Fibroblast of skin of right quadriceps (primary cell): ENCODE measurements around the gene H6PD.

Source experiments
- DNase-seq: peaks from one replicate; pipeline ENCODE4 v3.0.0-alpha.2; 2013

Gene H6PD

GRCh38 chr1:9280015-9280860, 45.7 kb downstream of the H6PD start:
- peak; percentile 96 for DNase-seq

DNA sequence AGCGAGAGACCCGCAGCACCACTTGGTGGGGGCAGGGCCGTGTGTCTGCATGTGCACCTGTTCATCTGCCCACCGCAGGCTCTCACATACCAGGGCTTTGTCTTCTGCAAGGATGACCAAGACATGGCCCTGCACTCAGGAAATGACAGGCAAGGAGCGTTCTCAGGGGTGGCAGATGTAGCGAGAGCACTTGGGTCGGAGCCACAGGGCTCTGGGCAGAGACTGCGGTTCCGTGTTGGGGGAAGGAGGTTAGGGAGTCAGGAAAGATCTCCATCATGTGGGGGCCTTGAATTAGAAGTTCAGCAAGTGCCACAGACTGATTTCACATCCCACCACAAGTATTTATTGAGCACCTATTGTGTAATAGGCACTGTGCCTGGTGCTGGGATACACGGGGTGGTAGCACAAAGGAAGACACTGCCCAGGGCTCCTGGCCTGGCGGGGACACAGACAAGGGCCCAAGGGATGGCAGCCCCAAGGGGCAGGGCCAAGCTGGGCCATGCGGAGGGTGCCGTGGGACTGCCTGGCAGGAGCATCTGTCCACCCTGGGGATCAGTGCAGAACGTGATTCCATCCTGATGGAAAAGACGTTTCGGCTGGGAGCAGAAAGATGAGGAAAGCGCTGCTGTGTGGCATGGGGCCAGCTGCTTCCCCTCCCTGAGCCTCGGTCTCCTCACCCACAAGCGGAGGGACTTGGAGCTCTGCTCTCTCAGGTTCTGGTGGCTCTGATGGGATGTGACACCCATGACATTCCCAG, 46.7 kb downstream of the H6PD start:
- peak; percentile 58 for DNase-seq

- peak; percentile 45 for DNase-seq
Observed at GRCh38 chr1:9281908-9282695, 47.5 kb downstream of the H6PD start.

- DNase-seq = no peak
Observed at GRCh38 chr1:9282696-9282955, 48.1 kb downstream of the H6PD start.

GRCh38 chr1:9284061-9284460, 49.5 kb downstream of the H6PD start:
- DNase-seq = no peak

- no peak for DNase-seq
Observed at GRCh38 chr1:9286556-9286955, 52.0 kb downstream of the H6PD start.

DNA sequence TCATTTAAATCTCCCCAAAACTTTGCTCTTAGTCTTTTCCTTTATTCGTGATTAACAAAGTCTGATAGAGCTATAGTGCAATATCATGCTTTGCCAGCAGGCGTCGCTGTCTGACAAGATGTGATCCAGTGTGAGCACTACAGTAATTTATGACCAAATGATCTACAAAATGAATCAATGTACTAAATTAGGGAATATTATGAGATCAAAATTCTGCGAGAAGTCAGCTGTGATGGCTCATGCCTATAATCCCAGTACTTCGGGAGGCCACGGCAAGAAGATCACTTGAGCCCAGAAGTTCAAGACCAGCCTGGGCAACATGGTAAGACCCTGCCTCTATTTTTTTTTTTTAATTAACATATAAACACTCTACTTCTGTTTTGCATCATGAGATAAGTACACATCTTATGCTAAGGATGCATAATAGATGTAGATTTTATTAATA, 54.5 kb downstream of the H6PD start:
- DNase-seq = peak; percentile 75

DNA sequence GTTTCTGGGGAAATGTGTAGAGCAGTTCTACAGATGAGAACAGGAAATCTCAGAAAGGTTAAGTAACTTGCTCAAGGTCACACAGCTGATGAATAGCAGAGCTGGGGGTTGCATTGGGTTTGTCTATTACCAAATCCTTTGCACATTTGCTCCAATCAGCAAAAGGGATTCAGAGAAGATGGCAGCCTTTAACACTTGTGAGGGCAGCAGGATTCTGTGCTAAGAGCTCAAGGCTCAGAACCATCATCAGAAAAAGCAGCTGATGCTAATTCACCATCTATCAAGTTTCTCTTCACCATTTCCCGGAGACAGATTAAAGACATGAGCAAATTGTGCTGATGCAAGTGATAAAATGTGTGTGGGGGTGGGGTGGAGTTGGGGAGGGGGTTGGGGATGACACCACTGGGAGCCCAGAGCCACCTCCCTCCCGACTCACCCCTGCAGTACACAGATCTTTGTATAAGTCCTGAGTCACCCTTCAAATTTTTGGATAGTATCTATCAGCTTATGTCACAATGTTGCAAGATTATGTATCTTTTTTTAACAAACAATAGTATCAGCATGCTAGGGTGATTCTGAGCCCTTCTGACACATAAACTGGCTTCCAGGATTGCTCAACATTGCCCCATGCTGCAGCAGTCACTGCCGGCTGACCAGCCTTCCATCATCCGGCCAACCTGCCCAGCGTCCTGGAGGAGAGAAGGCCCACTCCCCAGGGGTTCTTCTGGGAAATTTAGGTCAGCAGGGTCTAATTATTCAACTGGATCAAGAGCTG, 55.3 kb downstream of the H6PD start:
- DNase-seq = peak; percentile 93

DNA sequence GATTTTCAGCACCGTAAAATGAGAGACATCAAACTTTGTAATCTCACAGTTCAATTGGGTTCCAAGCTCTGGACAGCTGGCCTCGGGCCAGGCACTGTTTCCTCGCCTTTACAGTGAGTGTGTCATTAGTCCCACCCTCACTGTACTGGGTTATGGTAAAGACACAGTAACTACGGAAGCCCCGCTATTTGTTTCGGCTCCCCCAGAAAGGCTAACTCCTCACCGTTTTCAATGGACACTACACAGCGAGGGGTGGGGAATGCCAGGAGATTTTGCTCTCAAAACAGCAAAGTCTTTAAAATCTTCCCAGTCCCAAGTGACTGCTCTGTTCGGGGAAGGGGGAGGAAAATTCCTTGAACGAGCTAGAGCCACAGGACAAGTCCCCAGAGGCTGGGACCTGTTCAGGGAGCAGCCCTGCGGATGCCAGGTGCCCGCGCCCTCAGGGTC, 57.4 kb downstream of the H6PD start:
- peak; percentile 76 for DNase-seq

DNA sequence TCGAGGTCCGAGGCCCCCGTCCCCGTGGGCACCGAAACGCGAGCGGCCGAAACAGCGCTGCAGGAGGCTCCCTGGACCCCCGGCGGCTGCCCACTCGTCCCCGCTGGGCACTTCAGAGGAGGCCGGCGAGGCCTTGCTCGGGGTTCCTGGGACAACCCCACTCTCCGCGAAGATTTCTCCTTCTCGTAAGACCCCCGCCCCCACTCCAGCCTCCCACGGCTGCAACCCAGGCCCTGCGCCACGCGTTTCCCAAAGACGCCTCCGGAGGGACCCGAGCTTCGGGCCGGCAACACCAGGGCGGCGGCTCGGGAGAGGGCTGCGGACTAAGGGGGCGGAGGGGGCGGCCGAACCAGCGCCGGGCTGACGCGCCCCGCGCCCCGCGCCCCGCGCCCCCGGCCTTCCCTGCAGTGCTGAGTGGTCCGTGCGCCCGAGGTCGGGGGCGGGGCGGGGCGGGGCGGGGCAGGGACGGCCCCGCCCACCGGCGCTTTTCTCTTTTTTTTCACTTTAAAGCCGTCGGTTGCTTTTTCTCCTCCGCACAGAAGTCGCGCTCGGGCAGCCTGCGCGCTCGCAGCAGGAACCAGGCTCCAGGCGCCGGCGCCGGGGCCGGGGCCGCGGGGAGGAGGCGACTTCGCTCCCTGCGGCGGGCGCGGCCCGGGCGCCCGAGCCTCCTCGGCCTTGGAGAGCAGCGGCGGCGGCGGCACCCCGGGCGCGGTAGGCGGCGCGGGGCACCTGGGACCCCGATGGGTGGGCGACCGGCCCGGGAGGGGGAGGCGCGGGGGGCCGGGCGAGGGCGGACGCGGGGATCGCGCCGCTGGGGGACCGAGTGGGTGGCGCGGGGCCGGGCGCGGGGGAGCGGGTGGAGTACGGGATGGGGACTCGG, 58.0 kb downstream of the H6PD start, which contains the start of gene SPSB1:
Gene SPSB1, plus strand, starts transcription at position 534 of the 880 bp plus-strand sequence. CDS start 62,998 bp downstream, outside the sequence.
- DNase-seq = peak; percentile 87

DNA sequence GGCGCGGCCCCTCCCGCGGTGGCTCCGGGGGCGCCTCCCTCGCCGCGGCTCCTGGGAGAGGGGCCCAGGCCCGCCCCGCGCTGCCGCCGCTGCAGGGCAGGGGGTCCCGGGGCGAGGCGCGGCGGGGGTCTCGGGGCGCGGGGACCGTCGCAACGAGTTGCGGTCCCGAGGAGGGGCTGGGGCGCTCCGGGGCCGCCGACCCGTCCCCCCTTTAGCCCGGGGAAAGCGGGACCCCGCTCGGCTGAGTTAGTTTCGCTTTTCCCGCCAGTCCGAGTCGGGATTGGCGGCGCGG, 58.6 kb downstream of the H6PD start:
- DNase-seq = no peak

DNA sequence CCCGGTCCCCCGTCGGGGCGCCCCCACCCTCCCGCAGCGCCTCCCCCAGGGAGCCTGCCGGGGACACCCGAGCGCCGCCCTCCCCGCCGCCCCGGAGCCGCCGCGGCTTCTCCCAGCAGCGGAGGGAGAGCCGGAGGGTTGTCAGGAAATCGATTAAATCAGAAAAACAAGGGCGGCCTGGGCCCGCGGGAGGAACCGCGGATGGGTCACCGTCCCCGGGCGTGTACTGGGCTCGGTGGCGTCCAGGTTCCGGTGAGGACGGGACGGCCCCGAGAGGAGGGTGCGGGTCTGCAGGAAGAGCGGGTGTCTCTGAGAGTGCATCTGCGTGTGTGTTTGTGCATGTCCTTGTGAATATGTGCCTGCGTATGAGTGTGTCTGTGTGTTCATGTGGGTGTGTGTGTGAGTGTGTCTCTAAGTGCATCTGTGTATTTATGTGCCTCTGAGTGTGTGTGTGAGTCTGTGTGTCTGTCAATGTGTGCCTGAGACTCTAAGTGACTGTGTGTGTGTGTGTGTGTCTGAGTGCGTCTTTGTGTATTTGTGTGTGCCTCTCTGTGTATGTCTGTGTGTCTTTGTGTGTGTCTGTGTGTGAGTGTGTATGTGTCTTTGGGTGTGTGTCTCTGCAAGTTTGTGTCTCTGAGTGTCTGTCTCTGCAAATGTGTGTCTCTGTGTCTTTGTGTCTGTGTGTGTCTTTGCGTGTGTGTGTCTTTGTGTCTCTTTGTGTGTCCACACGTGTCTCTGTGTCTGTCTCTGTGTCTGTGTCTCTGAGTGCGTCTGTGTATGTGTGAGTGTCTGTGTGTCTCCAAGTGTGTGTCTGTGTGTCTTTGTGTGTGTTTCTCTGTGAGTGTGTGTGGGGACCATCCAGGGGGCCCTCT, 59.2 kb downstream of the H6PD start:
- DNase-seq = no peak

- DNase-seq = peak; percentile 88
Observed at GRCh38 chr1:9294405-9294773, 59.8 kb downstream of the H6PD start.

DNA sequence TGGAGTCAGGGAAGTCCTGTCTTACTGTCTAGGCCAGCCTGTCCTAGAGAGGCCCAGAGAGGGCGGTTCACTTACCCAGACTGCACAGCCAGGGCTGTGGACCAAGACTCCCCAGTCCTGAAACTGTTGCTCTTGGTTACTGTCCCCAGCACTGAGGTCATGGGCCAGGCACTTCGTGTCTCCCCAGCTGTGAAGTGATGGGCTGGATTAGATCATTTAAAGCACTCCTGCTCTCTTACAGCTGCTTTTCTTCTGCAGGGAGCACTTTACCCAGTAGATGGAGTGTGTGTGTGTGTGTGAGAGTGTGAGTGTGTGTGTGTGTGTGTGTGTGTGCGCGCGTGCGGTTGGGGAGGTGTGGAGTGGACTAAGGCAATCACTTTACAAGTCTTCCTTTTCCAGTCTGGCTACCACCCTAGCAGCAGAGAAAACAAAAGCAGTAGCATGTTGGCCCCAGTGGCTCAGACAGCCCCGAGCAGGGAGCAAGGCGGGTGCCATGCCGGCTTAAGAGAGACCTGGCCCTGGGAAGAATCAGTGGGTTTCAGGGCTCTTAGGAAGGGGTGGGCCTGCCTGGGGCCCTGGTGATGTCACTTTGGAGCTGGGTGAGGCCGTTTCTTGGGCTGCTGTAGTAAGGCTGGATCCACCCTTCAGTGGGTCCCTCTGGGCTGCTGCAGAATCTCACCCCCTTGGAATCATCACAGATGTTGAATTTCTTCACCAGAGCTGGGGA, 60.5 kb downstream of the H6PD start:
- peak; percentile 65 for DNase-seq

DNA sequence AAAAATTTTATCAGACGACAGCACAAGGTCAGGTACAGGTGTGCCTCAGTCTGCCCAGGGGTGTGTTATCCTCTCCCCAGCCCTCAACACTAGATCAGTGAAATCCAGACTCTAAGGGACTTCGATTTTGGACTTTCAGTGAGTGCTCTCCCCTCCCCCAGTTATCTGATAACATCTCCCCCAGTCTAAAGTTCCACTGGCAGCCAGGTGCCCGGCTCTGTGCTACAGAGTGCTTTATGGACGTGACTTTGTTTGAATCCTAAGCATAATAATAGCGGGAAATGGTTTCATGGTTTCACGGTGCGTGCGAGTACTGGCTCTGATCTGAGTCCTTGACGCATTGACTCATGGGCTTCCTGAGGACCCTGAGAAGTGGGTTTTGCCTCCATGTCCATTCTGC, 61.3 kb downstream of the H6PD start:
- DNase-seq = no peak

DNA sequence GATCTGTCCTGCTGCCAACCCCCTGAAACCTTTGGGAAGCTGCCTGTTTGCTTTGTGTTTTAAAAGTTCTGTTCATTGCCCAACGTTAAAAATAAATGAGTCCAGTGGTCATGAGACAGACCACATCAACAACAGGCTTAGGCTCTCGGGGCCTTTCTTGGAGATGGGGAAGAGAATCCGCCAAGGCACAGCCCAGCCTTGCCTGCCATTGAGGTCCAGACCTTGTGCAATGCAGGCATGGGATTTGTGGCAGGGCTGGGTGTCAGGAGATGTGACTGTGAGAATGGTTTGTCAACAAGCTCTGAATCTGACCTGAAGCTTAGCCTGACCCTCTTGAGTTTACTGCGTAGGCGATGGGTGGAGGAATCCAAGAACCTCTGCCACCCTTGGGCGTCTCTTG, 62.3 kb downstream of the H6PD start:
- no peak for DNase-seq

GRCh38 chr1:9297831-9298230, 63.3 kb downstream of the H6PD start:
- no peak for DNase-seq

DNA sequence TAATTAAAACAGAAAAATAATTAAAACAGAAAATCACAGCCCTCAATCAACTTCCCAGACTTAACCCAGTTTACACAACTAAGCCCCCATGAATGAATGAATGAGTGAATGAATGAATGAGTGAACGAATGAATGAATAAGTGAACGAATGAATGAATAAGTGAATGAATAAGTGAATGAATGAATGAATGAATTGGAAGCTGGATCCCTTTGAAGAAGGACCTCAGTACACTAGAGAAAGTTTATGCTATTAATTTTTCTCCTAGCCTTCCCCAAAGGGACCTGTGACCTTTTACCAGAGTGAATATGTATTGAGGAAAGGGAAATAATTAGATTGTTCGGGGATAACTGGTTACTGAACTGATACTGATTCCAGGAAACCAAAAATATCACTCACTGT, 63.7 kb downstream of the H6PD start:
- DNase-seq = no peak

GRCh38 chr1:9299571-9300541, 65.3 kb downstream of the H6PD start:
- DNase-seq = peak; percentile 52
